IPS-NIHi11 (cell line): ENCODE results near the gene USP9X.
"Not testable (repeated sequence)": the region's sequence is repeated elsewhere in the genome, so short reads cannot be mapped to it uniquely, and the experiment has no call there.

Source experiments
- DNase-seq: peaks from one replicate; pipeline ENCODE4 v3.0.0; 2012; ENCODE audit warnings: mixed read lengths, low spot score

The USP9X gene

DNA sequence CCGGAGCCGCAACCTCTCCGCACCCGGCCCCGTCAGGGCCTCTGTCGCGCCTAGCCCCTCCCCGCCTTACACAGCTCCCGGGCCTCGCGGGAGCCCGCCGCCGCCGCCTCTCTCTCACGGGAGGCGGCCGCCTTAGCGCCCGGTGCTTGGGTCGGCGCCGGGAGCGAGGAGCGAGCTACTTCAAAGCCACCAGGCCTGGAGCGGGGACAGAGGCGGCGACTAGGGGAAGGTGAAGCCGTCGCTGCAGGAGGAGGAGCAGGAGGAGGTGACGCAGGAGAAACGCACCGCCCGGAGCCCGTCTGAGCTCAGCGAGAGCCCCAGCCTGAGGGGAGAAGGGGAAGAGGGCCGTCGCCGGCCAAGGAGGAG lies 250 bp downstream of the USP9X start:
- no peak for DNase-seq

DNA sequence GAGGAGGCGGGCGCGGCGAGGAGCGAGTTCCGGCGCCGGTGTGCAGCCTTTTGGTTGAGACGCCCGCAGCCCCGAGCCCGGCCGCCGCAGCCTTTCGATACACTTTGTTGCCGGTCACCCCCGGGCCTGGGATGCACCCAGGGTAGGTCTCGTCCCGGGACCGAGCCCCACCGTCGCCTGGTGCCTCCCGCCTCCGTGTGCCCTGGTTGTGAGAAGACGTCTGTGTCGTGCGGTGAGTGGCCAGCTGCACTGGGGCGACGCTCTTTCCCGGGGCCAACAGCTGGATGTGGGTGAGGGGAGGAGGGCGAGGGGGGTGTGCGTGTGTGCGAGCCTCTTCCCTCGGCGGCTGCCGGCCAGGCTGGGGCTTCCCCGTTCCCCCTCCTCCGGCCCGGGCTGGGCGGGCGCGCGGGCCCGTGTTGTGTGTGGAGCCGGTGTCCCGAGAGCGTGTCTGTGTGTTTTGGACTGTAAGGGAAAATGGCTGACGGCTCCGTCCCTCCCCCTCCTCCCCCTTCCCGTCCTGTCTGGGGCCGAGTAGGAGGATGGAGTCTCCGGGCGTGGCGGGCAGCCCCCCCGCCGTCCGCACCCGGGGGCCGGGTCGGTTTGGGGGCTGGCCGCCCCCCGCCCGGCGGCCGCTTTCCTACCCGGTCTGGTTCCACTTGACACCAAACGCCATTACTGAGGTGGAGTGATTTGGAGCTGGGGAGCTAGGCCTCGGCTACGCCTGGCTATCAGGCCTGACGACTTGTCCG lies 807 bp downstream of the USP9X start:
- peak; percentile 30 for DNase-seq

GRCh38 chrX:41086627-41086932 lies 1.3 kb downstream of the USP9X start:
- no peak for DNase-seq

- DNase-seq = no peak
Observed at GRCh38 chrX:41087201-41087600, 2.0 kb downstream of the USP9X start.

DNA sequence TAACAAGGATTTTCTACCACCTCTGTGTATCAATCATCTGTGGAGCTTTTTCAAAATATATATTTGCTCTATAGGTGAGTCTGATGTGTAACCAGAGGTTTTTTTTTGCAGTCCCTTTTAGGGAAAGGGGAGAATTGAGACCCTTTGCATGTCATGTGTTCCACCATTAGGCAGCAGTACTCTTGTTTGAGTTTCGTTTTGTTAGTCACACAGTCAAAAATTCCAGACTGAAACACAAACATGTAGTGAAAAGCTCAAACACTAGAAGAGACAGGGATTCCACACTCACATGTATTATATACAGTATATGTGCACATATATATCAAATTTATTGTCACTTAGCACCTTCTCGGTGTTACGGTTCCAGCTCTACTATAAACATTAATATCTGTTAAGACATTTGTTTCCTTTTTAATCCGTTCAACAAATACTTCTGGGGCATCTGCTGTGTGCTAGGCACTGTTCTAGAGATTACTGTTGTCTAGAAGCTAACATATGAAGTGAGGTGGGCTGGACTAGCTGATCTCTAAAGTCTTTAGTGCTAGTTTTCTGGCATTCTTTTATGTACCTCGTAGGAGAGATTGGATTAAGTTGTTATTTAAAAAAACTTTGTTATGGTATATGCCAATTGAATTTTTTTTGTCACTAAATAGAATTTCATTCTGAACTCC lies 5.5 kb downstream of the USP9X start:
- DNase-seq = no peak

DNA sequence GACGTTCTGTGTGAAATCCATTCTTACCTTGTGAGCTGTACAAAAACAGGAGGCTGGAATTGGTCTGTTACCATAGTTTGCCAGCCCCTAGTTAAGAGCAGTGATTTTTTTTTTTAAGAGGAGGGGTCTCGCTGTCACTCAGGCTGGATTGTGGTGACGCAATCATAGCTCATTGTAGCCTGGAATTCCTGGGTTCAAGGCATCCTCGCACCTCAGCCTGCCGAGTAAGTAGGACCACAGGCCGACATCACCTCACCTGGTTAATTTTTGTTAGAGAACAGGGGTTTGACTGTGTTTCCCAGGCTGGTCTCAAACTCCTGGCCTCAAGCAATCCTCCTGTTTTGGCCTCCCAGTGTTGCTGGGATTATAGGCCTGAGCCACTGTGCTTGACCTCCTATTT lies 7.5 kb downstream of the USP9X start:
- DNase-seq = no peak

DNA sequence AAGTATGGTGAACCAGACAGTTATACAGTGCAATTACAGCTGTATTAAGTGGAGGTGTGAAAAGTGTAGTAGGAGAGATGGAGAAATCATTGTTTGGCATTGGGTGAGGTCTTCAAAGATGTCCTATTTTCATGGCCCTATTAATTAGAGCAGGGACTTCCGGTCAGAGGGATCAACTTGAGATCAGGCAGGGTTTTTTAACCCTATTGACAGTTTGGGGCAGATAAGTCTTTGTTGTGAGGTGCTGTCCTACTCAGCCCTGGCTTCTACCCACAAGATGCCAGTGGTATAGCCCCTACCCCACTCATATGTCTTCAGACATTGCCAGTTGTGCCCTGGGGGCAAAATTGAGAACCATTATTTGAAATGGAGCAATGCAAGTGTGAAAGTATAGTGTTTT lies 9.9 kb downstream of the USP9X start:
- DNase-seq = no peak

DNA sequence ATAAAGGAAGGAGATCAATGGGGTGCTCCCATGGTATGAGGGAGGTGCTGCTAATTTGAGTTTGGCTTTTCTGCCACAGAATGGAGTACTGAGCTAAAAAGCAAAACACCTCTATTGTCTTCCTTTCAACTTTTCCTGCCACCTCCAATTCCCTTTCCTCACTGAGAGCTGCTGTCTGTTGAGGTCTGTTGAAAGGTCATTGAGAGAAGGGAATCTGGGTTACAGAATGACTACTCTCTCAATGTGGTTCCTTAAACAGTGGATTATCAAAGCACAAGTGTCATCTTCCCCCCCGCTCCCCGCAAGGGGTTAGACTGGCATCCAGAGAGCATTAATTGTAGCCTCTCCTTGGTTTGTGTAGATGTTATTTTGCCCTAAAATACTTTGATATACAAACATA lies 10.7 kb downstream of the USP9X start:
- no peak for DNase-seq

- DNase-seq = no peak
Observed at GRCh38 chrX:41096339-41096955, 11.2 kb downstream of the USP9X start.

GRCh38 chrX:41097326-41097725 lies 12.1 kb downstream of the USP9X start:
- no peak for DNase-seq

- no peak for DNase-seq
Observed at GRCh38 chrX:41100200-41100599, 15.0 kb downstream of the USP9X start.

DNA sequence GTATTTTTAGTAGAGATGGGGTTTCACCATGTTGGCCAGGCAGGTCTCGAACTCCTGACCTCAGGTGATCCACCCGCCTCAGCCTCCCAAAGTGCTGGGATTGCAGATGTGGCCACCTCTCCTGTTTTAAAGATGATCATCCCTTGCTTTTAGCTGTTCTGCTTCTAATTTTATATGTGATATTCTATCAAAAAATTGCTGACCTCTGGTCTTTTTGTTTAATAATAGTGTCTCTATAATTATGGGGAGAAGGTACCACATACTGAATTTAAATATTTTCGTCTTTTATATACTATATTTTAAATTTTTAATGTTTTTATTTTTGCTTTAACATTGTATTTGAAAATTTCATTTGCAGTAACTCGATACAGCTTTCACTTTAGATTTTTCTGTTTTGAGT lies 15.6 kb downstream of the USP9X start:
- no peak for DNase-seq

DNA sequence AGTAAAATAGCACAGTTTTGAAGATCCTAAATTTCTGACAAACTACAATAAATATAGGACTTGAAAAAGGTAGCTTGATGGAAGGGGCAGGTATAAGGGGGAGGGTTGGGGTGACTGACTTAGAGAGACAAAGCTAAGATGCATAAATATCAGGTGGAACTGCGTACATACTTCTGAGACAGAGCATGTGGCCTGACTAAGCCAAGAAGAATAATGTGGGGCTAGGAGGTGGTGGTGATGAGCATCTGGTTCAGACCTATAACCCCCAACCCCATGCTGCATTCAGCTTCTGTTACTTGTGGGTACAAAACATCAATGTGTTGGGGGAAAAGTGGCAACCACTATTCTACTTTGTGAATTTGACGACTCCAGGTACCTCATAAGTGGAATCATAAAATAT lies 19.8 kb downstream of the USP9X start:
- no peak for DNase-seq

- DNase-seq = not testable (repeated sequence)
Observed at GRCh38 chrX:41106257-41106656, 21.0 kb downstream of the USP9X start.

GRCh38 chrX:41108007-41108406 lies 22.8 kb downstream of the USP9X start:
- DNase-seq = no peak

DNA sequence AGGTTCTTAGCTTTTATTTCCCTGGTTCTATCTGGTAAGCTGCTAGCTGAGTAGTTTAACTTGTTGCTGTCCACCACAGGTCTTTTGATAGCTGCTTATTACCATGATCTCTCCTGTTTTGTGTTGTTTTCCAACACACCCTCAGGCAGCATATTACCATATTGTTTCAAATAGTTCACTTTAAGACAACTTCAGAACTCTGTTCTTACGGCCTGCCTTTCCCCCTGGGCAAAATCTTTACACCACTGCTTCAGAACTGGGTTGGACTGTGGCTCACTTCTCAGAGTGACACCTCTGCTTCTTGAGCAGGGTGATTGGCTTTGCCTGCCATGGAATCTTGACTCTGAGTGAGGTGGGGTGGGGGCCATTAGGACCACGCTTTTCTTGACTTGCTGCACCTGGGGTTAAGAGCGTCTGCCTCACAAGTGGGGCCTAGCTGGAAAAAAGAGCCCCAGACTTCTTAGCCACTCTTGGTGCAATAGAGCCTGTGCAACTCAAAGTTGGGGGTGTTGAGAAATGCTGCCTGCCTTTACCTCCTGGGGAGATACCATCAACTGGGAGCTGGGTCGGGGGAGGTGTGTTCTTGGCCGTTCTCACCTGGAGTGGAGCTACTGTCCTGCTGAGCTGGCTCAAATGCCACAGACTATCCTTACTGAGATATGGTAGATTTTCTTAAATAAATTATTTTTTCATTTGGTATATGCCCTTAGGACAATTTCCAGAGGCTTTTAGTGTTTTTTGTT lies 23.4 kb downstream of the USP9X start:
- DNase-seq = peak; percentile 13

DNA sequence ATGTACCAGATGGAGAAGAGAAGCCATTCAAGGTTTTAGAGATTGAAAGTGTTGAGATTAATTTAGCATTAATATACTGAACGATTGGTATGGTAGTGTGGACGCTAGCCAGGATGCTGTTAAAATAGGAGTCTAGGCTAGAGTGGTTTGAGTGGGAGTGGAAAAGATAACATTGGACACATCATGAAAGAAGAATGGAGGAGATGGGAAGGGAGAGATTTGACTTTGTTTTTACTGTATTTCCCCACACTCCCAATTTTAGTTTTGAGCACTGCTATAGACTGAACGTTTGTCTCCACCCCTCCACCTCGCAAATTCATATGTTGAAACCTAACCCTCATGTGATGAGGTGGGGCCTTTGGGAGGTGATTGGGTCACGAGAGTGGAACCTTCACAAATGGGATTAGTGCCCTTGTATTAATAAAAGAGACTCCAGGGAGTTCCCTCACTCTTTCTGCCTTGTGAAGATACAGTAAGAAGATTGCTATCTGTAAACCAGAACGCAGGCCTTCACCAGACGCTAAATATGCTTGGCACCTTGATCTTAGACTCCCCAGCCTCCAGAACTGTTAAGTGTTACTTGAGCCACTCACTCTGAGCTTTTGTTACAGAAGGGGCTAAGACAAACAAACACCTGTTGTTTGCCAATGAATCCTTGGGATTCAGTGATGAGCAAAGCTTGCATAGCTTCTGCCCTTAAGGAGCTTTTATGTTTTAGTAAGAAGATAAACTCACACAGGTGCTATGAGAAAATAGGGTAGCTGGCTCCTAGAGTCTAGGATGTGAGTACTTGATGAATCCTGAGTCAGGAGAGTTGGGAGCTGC lies 25.8 kb downstream of the USP9X start:
- DNase-seq = peak; percentile 7

DNA sequence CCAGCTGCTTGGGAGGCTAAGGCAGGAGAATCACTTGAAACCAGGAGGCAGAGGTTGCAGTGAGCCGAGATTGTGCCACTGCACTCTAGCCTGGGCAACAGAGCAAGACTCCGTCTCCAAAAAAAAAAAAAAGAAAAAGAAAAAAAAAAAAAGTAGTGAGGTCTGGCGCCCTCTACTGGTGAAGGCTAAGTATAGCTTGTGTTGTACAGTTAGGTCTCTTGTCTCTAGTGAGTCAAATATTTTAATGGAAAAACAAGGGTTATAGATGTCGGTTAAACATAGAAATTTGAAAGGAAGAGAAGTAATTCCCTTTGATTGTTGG lies 29.8 kb downstream of the USP9X start:
- DNase-seq = peak; percentile 10

- DNase-seq = no peak
Observed at GRCh38 chrX:41116948-41117347, 31.7 kb downstream of the USP9X start.

GRCh38 chrX:41118156-41118555 lies 32.9 kb downstream of the USP9X start:
- no peak for DNase-seq

DNA sequence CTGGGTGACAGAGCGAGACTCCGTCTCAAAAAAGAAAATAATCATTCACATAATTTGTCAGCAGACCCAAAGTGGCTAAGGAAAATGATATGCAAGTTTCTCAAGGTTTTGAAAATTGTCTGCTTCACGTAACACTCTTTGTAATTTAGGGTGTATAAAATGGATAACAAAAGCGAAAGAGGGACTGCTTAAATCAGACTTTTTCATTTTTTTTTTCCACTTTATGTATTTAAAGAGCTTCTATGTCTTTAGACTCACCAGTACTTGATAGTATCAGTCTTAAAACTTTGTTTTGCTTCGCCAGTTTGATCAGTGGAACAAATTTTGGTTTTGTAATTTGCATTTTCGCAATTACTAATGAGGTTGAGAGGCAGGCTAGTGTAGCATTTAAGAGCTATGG lies 34.6 kb downstream of the USP9X start:
- no peak for DNase-seq

- no peak for DNase-seq
Observed at GRCh38 chrX:41121766-41122165, 36.5 kb downstream of the USP9X start.
